Heart left ventricle (tissue), 13 donors: Measurements from ENCODE around the gene ANP32E.

ENCODE experiments used
- POLR2A ChIP-seq, 2 donors: fragments of 450-650 bp; IDR thresholded peaks; one replicate each; pipeline ENCODE4 v1.6.1; 2017; ENCODE audit warnings: antibody characterized with exemption in 2 of 2, mild to moderate bottlenecking in 2 of 2, moderate library complexity in 2 of 2
- TF ChIP-seq, protein P1 (sequence below), 12 donors: fragments of 200-600 bp; sonication (generic) in 4 of 12; IDR thresholded peaks; one replicate each; pipeline versions ENCODE4 v1.5.0 to v1.8.0; 2018 to 2022; ENCODE audit warnings: antibody characterized with exemption in 12 of 12, mild to moderate bottlenecking in 5 of 12
- donor health status: ischemic (EF 13 %, LVEDD 7.1; RV severe dilation, severe dysfunction).
- donor health status: DM: no; HTN: yes; CAD: no.
- donor health status: DM: no; HTN: no; CAD: no.
- donor health status: ischemic (EF 25% LVEDD 6.9; RV normal size, moderate dysfunction).
- donor health status: ischemic (EF 25% LVEDD 5.7; RV mildly dilated, moderate dysfunction).
- donor health status: ischemic (EF 35%, LVEDD 5.7; RV mildly dilated, moderate dysfunction).
- donor health status: nonischemic (EF 11% LVEDD 7.7; RV severe dilation, severe dysfunction).
- donor health status: DM: yes; HTN: yes; CAD: no.
- donor health status: PGD.
- donor health status: ischemic (EF 29% LVEDD 5.4; RV normal size, mild dysfunction).
- donor health status: nonischemic (EF 23%, LVEDD 6.1; RV moderate dilation, normal function).

DNA sequence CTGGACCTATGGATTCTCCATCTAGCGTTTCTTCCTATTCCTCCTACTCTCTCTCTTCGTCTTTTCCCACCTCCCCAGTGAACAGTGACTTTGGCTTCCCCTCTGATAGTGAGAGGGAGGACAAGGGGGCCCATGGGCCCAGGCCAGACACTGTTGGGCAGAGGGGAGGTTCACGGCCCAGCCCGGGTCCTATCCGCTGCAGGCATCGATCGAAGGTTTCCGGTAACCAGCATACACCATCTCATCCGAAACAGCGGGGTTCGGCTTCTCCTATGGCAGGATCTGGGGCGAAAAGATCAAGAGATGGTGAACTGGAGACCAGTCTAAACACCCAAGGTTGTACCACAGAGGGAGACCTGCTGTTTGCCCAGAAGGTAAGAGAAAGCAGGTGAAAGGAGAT, 47.3 kb upstream of the ANP32E start:
- no peak for TF ChIP-seq POLR2A (IDR thresholded peaks at IDR 0.05)
- TF ChIP-seq, protein P1, sequence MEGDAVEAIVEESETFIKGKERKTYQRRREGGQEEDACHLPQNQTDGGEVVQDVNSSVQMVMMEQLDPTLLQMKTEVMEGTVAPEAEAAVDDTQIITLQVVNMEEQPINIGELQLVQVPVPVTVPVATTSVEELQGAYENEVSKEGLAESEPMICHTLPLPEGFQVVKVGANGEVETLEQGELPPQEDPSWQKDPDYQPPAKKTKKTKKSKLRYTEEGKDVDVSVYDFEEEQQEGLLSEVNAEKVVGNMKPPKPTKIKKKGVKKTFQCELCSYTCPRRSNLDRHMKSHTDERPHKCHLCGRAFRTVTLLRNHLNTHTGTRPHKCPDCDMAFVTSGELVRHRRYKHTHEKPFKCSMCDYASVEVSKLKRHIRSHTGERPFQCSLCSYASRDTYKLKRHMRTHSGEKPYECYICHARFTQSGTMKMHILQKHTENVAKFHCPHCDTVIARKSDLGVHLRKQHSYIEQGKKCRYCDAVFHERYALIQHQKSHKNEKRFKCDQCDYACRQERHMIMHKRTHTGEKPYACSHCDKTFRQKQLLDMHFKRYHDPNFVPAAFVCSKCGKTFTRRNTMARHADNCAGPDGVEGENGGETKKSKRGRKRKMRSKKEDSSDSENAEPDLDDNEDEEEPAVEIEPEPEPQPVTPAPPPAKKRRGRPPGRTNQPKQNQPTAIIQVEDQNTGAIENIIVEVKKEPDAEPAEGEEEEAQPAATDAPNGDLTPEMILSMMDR (IDR thresholded peaks at IDR 0.05): no peak
